NCI-H345 (cell line): ENCODE results near the gene FLRT1.

Experiments used
- DNase-seq: peaks from one replicate; lab custom pipeline; 2025; lab: John Stamatoyannopoulos, UW

The FLRT1 gene

DNA sequence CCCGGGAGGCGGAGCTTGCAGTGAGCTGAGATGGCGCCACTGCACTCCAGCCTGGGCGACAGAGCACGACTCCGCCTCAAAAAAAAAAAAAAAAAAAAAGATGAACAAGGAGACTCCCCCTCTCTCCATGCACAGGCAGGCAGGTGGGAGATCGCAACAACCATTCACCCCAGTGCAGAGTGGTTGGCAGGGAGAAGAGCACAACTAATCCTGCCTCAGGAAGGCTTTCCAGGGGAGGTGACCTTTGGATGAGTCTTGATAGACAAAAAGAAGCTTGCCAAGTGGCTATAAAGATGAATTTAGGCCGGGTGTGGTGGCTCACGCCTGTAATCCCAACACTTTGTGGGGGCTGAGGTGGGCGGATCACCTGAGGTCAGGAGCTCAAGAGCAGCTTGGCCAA is 30.0 kb downstream of the FLRT1 start:
- DNase-seq: no peak

DNA sequence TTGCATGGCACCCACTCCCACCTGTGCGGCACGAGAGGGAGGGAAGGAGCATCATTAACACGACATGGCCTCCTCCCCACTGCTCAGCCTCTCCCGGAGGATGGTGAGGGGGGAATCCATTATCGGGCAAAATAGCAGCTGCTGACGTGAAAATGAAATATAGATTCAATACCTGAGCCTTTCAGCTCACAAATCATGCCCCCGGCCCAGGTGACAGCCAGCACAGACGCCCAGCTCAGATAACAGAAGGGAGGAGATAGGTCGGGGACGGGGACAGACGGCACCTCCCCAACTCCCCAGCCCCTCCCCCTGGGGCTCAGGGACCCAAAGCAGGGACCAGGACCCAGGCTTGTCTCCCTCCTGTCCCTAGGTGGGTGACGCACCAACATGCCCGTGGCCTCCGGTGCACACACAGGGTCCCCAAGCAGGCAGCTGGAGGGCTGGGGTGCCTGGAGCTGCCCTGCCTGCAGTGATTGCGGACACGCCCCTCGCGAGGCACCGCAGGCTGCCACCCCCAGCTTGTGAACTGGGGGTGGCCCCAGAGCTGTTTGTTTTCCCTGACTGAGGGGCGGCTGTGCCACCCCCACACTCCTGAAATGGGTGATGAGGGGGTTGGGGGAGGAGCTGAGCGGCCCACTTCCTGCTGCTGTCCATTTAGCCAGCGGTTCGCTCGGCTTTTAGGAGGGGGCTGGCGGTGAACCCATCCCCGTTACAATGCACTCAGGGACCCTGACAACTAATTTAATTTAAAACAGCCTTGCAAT is 31.7 kb downstream of the FLRT1 start:
- DNase-seq: no peak

DNA sequence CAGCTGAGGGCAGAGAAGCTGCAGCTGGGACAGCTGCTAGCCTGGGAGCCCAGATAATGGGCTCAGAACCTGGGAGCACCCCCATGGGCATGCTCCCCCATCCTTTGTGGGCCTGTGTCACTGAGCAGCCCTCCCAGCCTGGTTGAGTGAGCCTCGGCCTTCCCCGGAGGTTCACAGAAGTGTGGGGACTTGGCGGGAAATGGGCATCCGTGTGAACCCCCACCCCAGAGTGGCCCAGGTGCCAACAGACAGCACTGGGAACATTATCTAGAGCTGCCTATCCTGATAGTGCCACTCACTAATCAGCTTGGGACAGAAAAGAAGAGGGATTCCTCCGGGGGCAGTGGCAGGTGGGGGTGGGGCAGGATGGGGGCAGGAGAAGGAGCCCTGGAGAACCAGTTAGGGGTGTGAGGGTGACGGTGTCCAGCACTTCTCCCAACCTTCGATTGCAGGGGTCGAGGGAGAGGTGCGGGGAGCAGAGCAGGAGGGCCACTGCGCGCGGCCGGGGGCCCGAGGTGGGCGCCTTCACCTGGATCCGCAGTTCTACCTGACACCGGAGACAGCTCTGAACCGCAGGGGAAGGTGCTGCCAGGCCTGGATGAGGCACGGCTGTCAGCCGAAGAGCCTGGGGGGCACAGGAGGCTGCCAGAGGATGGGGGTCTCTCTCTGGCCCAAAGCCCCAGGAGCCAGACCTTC is 33.1 kb downstream of the FLRT1 start:
- DNase-seq: no peak

DNA sequence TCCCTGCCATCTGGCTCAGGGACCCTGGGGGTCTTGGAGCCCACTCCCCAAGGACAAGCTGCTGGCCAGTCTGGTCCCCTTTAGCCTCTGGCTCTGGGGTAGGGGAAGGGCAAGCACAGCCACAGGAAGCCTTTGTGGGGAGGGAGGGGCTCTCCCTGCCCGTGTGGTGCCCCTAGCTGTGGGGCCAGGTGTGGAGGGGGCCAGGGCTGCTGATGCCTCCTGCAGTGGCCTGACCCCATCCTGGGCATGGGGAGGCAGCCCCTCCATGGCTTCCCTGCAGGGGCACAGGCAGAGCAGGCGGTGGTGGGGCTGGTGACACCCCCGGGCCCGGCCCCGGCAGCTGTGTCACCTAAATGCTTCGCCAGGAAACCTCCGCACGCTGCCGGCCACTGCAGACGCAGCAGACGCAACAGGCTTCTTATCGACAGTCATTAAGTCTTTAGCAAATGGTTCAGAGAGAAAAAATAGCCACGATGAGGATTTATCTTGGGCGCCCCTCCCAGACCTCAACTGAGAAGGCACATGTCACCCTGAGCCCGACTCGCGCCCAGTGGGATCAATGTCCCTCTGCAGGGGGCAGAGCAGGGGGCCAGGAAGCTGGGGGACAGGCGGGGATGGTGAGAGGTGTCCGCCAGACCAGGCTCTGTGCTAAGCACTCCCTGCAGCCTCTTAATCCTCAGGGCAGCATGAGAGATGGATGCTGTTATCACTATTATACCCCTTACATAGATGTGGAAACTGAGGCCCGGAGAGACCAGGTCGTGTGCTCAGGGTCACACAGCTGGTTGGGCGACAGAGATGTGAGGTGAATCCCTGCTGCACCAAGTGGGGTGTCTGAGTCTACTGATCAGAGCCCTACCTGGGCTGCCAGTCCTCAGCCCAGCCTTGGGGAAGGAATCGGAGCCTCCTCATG is 33.9 kb downstream of the FLRT1 start:
- no peak for DNase-seq

DNA sequence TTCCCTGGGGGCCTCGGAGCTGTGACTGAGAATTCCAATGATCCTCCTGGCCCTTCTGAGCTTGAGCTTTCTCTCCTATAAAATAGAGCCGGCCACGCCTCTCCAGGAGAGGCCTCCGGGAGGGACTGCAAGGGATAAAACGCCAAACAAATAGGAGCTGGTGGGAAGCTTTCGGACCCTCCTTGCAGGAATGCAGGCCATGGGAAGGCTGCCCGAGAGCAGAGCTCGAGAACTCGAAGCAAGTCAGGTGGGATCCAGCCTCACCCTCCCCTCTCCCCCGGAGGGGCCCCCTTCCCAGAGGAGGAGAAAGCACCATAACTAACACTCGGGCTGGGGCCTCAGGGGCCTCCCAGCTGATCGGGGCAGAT is 34.6 kb downstream of the FLRT1 start:
- DNase-seq: no peak

DNA sequence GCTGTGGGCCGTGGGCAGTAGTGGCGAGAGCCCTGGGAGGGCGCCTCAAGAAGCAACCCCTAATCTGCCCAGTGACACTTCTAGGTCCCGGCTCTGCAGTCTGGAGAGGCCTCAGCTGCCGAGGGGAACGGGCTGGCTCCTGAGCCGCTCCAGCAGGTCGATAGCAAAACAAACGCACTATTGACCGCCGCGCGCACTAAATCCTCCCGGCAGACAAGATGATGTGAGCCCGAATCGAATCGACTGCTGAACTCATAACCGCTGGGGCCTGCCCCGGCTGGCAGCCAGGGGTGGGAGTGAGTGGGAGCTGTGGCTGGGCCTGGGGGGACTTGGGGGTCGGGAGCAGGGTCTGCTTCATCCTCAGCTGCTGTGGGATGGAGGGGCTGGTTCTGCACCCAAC is 36.1 kb downstream of the FLRT1 start:
- no peak for DNase-seq

DNA sequence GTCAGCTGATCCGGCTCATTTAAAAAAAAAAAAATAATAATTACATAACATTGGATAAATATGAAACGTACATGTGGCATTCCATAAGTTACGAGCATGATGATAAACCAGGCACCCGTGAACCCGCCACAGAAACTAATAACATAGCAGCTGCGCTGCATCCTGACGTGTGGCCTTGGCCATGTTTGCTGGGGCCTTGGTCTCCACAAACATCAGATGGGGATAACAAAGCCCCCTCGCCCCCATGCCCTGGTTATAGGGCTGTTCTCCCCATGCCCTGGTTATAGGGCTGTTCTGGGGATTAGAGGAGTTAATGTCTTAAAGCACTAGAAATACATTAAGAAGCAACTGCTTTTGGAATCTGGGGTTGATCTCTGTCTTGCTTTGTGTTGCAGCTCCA is 36.7 kb downstream of the FLRT1 start:
- no peak for DNase-seq

DNA sequence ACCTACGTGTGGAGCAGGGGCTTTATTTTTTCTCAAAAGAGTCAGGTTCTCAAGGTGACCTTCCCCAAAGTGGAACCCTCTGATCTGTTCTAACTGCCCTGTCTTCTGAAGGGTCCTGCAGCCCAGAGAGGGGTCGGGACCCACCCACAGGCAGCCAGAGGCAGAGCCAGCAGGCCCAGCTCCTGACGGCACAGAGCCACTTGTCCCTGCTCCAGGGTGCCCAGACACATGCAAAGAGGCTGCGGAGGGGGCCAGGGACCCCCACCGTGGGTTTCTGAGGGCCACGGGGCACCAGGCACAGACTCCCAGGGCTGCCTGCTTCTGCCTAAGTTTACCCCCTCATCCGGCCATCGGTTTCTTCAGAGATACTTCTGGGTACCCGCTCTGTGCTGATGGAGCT is 37.1 kb downstream of the FLRT1 start:
- no peak for DNase-seq

DNA sequence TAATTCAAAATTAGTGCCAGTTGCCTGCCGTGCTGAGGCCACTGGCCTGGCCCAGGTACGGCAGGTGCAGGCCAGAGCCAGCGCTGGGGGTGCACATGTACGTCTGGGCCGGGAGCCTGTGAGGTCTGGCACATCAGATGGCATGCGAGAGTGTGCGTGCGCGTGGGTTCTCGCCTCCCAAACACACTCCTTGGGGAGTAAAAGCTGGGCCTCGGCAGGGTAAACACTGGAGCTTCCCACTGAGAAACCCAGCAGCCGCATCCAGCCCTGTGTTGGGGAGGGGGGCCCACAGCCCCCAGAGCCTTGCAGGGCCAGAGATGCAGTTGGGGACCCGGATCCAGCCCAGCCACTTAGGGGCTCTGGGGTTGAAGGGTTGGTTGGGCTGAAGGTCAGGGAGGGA is 37.8 kb downstream of the FLRT1 start:
- no peak for DNase-seq

DNA sequence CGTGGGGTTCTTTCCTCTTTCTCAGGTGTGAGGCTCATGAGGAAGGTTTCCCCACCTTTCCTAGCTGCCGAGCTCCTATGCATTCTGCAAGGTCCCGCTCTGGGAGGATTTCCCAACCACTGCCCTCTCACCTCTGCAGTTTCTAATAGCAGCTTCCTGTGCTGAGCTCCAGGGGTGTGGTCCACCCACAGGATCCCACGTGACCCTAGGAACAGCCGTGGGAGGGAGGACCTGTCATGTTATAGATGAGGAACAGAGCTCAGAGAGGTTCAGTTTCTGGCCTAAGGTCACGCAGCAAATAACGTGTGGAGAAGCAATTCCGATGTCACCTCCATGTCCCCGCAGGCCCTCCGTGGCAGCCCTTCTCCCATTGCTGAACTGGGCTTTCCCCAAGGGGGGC is 38.5 kb downstream of the FLRT1 start:
- DNase-seq: no peak

DNA sequence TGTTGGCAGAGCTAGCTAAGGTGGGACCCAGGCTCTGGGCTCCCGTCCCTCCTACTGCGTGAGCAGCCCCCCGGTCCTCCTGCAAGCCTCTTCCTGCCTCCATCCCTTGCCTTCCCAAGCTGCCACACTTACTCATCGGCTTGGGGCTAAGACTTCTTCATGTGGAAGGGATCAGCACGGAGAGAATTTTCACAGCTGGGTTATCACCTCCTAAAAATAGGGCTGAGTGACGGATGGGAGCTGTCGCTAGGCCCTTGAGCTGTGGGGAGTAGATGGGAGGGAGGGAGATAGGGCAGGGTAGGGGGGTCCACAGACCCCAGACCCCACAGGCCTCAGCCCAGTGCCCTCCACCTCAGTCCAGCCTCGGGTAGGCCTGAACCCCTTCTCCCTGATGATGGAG is 41.0 kb downstream of the FLRT1 start:
- no peak for DNase-seq

DNA sequence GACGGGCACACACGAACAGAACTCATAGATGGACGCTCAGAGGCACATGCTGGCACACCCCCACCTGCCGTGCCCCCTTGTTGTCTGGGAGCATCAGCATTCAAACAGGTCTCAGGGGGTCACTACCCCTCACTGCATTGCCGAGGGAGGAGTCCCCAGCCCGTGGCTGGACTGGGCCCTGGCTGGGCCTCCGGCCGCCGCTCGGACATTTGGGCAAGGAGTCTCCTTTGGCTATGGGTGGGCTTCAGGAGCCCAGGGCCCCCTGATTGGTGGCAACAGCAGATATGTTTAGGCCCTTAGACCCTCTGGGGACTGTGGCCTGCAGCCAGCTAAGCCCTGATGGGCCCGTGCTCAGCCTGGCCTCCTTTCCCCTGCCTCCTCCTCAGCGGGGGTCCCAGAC is 41.9 kb downstream of the FLRT1 start:
- DNase-seq: no peak

DNA sequence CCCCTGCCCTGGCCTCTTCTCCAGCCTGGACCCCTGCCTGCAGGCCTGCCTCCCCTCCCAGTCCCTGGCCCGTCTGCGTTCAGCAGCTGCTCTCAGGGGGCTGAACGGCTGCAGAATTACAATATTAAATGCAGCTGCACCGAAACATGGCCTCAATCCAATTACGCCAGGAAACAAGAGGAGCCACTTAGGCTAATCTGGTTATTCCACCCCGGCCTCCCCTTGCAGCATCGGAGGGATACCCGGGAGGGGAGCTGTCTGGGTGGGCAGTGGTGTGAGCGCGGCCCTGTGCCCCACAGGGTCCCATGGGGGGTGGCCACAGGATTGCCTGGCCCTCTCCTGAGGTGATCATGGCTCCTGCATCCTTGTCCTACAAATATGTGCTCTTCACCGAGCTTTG is 42.6 kb downstream of the FLRT1 start:
- peak; percentile 72 for DNase-seq

DNA sequence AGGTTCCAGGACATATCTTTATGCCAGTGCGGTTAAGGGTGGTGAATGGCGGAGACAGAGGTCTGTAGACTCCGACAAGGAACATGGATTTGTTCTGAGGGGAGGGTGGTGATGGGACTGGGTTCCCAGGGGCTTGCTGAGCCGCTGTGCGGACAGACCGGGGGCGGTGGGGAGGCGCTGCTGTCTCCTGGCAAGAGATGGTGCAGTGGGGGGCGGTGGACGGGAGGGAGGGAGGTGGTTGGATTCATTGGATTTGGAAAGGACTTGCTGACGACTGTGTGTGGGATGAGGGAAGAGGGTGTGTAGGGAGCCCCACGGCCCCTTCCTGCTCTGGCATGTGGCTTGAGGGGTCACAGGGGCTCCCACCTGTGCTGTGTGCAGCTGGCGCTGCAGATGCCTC is 43.2 kb downstream of the FLRT1 start:
- DNase-seq: no peak

DNA sequence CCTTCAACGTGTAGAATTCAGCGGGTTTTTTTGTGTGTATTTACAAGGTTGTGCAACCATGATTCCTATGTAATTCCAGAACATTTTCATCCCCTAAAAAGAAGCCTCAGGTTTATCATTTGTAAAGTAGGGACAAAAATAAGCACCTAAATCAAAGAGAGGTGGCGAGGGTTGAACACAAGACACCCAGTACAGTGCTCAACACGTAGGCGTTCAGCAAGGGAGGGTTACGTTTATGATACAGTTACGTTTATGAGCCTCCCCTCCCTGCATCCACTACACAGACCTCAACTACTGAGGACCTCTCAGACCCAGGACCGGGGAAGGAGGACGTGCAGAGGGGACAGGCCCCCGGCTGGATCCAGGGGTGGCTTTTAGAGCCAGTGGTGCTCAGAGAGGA is 44.7 kb downstream of the FLRT1 start:
- DNase-seq: no peak

DNA sequence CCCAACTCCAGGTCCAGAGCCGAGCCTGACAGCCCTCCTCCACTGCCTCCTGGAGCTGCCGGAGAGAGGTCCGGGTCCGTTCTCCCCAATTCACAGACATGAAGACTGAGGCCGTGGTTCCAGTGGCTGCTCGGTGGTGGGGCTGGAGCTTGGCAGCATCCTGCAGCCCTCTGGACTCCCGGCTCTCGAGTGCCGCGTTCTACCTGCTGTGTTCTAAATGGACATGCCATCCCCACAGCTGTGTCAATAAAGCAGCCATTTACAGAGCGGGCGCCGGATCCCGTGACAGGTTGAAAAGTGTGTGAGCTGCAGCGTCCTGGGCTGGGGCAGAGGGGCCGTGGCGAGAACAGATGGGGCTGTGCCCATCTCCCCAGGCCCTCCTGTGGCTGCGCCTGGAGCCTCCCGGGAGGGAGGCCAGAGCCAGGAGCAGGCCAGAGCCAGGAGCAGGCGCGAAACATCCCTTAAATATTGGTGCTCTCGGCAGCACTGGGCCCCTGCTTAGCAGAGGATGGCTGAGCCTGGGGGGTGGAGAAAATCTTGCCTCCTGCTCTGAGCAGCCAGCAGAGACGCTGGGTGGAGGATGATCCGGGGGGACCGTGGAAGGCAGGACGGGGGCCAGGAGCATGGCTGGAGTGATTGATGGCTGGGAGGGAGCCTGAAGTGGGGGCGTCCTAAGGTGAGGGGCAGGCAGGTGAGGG is 46.2 kb downstream of the FLRT1 start:
- DNase-seq: peak; percentile 95

DNA sequence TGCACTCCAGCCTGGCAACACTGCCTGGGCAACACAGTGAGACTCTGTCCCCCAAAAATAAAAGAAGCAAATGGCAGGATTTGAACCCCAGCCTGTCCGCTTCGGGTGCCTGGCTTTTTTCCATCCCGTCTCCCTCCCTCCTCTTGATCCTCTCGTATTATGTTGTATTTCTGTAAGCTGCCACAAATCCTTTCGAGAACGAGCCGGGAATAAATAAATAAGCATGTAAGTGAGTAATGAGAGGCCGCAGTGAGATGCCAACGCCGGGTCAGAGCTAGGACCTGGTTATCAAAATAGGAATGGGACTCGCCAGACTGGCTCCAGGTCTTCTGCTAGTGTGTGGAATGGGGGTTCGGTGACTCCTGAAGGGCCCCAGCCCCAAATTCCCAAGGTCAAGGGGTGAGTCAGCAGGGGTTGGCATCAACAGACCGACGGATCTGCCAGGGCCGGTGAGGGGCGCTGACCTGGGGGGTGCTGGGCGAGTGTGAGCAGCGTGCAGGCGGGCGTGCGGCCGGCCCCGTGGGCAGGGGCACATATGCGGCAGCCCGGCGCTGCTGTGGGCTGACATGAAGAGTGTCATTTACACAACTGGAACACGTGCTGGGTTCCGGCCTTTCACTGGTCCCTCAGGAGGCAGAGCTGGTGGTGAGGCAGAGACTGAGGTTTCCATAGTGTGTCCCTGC is 47.8 kb downstream of the FLRT1 start:
- DNase-seq: no peak

DNA sequence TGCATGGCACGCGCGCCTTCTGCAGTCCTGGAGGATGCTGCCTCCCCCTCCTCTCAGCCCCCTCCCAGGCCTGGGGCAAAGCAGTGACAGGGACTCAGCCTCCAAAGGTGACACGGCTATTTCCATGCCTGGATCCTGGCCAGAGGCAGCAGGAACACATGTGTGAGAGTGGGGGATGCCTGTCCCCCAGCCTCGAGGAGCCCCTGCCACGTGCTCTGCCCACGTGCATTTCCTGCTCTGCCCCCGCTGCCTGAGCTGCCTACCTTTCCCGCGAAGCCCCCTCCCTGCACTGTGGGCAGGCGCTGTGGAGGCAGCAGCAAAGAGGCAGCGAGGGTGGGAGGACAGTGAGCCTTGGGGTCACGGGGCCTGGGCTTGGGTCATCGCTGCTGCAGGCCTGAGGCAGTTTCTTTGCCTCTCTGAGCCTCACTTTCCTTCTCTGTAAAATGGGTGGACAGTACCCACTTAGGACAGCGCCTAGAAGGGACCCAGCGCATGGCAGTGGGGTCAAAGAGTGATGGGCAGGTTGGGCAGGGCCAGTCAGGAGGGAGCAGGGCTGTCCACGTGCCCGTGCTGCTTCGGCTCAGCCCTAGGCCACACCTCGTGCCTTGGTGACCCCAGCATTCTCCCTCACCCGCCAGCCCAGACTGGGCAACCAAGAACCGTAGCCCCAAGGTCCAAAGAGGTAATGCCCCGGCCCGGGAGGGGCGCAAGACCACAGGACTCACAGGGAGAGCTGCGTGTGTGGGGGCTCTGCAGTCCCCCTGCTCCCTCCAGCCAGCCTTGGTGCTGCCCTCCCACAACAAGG is 48.6 kb downstream of the FLRT1 start:
- peak; percentile 14 for DNase-seq

DNA sequence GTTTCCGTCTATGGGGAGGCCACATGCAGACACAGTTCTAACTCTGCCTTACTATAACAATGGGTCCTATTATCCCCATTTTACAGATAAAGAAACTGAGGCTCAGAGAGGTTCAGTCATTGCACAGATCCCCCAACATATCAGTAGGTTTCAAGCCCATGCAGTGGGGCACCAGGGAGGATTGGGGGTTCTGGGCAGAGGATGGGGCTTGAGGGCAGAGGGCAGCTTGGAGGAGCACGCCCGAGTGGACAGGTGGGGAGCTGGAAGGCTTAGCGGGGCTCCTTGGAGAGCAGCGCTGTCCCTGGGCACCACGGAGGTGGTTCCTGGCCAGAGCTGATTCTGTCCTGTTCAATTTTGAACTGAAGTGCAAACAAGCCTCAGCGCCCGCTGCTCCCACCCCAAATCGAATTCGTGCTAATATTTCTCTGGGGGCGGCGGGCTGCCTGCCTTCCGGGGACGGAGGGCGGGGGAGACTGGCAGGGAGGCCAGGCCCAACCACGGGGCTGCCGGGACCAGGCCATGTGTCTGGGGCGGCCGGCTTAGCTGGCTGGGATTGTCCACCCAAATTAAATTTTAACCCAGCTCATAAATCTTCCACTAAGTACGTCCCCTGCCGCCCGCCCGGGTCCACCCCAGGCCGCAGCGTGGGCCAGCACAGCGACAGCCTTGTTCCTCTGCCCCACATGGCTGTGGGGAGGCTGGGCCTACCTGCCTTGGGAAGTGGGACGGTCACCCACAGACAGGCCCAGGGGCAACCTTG is 49.4 kb downstream of the FLRT1 start:
- no peak for DNase-seq
